Fibroblast of the aortic adventitia (primary cell): ENCODE data around the gene MTG1. TPM values are rescaled to one million over a fixed set of nuclear protein-coding genes. Genes with fewer than 3 reads are reported as not detected.

Experiments used
- DNase-seq: peaks from one replicate; pipeline ENCODE4 v3.0.0-alpha.2; 2010; ENCODE audit warnings: low read depth
- H3K4me3 ChIP-seq: 2 replicates; pipeline ENCODE4 v1.5.1; 2011; ENCODE audit warnings: low read depth, mild to moderate bottlenecking, control low read depth, low read length, moderate library complexity
- CTCF ChIP-seq: IDR thresholded peaks from 2 replicates; pipeline ENCODE4 v1.5.1; 2011; ENCODE audit warnings: mild to moderate bottlenecking, low read length, control low read depth, inconsistent platforms; ENCODE audit not compliant: insufficient read depth
- total RNA-seq: library from RNA; depleted of rRNA; stranded (reverse); fragments of >200 nt; gene quantifications from 2 replicates; pipeline ENCODE4 v1.2.3, GENCODE V29; 2012; ENCODE audit warnings: low replicate concordance

The MTG1 gene
- total RNA-seq, 1 donor, result 25.4 TPM

- no peak for DNase-seq
- no peak overlapping the region for H3K4me3 ChIP-seq
- TF ChIP-seq CTCF, result no peak
These were observed 49.3 kb downstream of the MTG1 start for GRCh38 chr10:133442967-133443924.

GRCh38 chr10:133444342-133445267 is 50.6 kb downstream of the MTG1 start:
- no peak for DNase-seq
- no peak for TF ChIP-seq CTCF
- H3K4me3 ChIP-seq, result no peak overlapping the region

GRCh38 chr10:133445268-133445732 is 51.3 kb downstream of the MTG1 start:
- H3K4me3 ChIP-seq, result no peak overlapping the region
- no peak for DNase-seq
- TF ChIP-seq CTCF, result no peak

DNA sequence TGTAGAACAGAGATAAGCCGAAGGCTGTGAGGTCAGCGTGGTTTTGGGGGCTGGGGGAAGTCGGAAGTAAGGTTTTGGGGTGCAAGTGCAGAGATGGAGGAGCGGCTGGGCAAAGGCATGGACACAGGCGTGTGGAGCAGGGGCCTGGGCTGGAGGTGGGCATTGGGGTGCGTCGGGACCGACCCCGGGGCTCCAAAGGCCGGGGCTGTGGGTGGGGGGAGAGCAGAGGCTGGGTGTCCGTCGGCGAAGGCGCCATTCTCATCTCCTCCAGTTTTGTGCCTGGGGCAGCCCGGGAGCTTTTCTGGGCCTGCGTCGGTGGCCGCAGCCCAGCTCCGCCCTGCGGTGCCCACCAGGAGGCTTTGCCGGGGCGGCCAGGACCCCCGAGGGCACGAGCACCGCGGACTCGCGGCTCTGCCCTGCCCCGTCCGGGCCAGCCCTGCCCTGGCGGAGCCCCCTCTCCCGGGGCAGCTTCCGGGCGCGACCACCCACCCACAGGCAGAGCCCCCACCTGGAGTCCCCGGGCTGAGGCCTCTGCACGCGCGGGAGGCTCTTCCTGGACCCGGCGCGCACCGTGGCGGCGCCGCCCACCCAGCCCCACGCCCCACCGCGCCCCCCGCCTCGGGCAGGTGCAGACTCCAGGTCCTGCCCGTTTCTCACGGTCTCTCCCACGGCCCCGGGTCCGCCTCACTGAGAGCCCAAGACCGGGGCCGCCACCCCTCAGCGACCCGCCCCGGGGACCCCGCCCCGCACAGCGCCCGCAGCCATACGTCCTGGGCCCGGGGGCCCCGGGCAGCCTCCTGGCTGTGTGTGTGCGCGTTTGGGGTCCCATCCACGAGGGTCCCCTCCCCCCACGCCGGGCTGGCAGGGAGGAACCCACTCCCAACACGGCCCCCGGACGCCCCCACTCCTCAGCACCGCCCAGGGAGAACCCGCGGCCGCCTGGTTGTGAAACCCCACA is 52.1 kb downstream of the MTG1 start:
- no peak for TF ChIP-seq CTCF
- no peak overlapping the region for H3K4me3 ChIP-seq
- no peak for DNase-seq

DNA sequence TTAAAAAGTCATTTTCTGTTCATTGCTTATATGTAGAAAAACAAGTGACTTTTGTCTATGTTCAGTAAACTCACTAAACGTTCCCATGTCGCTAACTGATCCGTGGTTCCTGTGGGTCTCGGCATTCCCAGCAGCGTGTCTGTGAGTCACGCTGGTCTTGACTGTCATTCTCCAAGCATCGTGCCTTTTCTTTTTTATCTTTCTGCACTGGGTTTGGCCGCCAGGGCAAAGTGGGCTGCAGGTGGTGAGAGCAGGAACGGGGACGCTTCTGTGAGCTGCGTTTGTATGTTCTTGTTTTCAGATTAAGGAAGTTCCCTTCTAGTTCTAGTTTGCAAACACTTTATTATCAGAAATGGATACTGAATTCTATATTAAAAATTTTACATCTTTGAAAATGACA is 53.0 kb downstream of the MTG1 start:
- TF ChIP-seq CTCF, result no peak
- DNase-seq, result no peak
- H3K4me3 ChIP-seq, result no peak overlapping the region

DNA sequence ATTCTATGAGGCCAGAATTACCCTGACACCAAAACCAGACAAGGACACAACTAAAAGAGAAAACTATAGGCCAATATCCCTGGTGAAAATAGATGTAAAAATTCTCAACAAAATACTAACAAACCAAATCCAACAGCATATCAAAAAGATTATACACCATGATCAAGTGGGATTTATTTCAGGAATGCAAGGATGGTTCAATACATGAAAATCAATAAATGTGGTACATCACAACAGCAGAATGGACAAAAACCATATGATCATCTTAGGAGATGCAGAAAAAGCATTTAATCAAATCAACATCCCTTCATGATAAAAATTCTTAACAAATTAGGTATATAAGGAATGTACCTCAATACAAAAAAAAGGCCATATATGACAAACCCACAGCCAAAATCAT is 54.2 kb downstream of the MTG1 start:
- DNase-seq, result no peak
- no peak for TF ChIP-seq CTCF
- no peak overlapping the region for H3K4me3 ChIP-seq
